Measurements from ENCODE around the gene CELSR3. TPM values are rescaled to one million over a fixed set of nuclear protein-coding genes. Genes with fewer than 3 reads are reported as not detected.

The CELSR3 gene
- total RNA-seq, 2 experiments from 2014 or later, result 4.9 to 5.0 TPM

DNA sequence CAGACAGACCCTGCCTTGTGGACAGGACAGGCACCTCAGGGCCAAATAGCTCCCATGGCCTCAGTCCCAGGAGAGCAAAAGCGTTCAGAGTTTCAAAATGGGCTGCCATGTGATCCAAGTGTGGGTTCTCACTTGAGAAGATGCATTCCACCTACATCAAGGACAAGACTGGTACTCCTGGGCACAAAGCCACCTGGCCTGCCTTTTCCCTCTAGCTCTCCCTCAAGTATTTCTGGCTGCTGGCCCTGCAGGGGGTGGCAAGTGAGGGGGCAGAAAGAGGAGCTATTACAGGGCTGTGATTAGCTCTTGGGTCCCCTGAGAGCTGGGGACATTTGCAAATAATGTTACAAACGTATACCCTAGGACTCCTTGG is 61.1 kb downstream of the CELSR3 start:
- peaks cover 4% of the 10 kb centered on the region for H3K27me3 Mint-ChIP-seq
- intact Hi-C loops (cut with DNase I, micrococcal nuclease), result no loop called here
- H3K9me3 Mint-ChIP-seq, result no peaks in the 10 kb centered on the region
- Histone ChIP-seq H3K27ac (ENCODE audit: low read depth in 1 of 2, low read length in 2 of 2) (no peak overlapping the region), H3K4me1 (ENCODE audit: insufficient read depth, low read length) (peaks cover 2% of the 10 kb centered on the region), H3K27me3 (ENCODE audit: control insufficient read depth in 1 of 2, insufficient read depth in 2 of 2, low read length in 2 of 2) (no peaks in the 10 kb centered on the region), H3K36me3 (ENCODE audit: insufficient read depth, low read length) (peaks cover 77% of the 10 kb centered on the region), H3K4me3 (ENCODE audit: low read length) (no peak overlapping the region), H3K9me3 (ENCODE audit: control insufficient read depth in 1 of 2, insufficient read depth in 1 of 2, low read length in 2 of 2) (no peaks in the 10 kb centered on the region)
- ChIA-PET CTCF (interaction anchor here (0.7 kb wide), 1 partner anchor 53 kb away, joined by 3 read pairs; no protein-coding TSS in a partner anchor), POLR2A (no interaction called here)
- TF ChIP-seq CTCF (IDR thresholded peaks at IDR 0.05), result no peak
- no peaks in the 10 kb centered on the region for H3K4me1 Mint-ChIP-seq (ENCODE audit: low read depth)
- DNase-seq (no peak), ATAC-seq (ENCODE audit: poor library complexity) (no peak)
- H3K4me3 Mint-ChIP-seq, result no peak overlapping the region
- H3K27ac Mint-ChIP-seq, result no peak overlapping the region
- H3K36me3 Mint-ChIP-seq (ENCODE audit: low read depth), result peaks cover 92% of the 10 kb centered on the region

- no peaks in the 10 kb centered on the region for H3K9me3 ChIP-seq (ENCODE audit: control insufficient read depth in 1 of 2, insufficient read depth in 1 of 2, low read length in 2 of 2)
- H3K4me3 ChIP-seq (ENCODE audit: low read length), result no peak overlapping the region
- Mint-ChIP-seq H3K27ac (no peak overlapping the region), H3K4me3 (no peak overlapping the region), H3K4me1 (ENCODE audit: low read depth) (peaks cover 3% of the 10 kb centered on the region), H3K36me3 (ENCODE audit: low read depth) (peaks cover 86% of the 10 kb centered on the region), H3K27me3 (peaks cover 10% of the 10 kb centered on the region), H3K9me3 (no peaks in the 10 kb centered on the region)
- intact Hi-C loops (cut with DNase I, micrococcal nuclease), result no loop called here
- ATAC-seq (ENCODE audit: poor library complexity) (no peak), DNase-seq (no peak)
- TF ChIP-seq CTCF (IDR thresholded peaks at IDR 0.05), result no peak
- no peak overlapping the region for H3K27ac ChIP-seq (ENCODE audit: low read depth in 1 of 2, low read length in 2 of 2)
- no peaks in the 10 kb centered on the region for H3K27me3 ChIP-seq (ENCODE audit: control insufficient read depth in 1 of 2, insufficient read depth in 2 of 2, low read length in 2 of 2)
- POLR2A ChIA-PET, result no interaction called here
- CTCF ChIA-PET, result no interaction called here
- peaks cover 76% of the 10 kb centered on the region for H3K36me3 ChIP-seq (ENCODE audit: insufficient read depth, low read length)
- peaks cover 2% of the 10 kb centered on the region for H3K4me1 ChIP-seq (ENCODE audit: insufficient read depth, low read length)
These were observed 61.7 kb downstream of the CELSR3 start for GRCh38 chr3:48600711-48601621.

DNA sequence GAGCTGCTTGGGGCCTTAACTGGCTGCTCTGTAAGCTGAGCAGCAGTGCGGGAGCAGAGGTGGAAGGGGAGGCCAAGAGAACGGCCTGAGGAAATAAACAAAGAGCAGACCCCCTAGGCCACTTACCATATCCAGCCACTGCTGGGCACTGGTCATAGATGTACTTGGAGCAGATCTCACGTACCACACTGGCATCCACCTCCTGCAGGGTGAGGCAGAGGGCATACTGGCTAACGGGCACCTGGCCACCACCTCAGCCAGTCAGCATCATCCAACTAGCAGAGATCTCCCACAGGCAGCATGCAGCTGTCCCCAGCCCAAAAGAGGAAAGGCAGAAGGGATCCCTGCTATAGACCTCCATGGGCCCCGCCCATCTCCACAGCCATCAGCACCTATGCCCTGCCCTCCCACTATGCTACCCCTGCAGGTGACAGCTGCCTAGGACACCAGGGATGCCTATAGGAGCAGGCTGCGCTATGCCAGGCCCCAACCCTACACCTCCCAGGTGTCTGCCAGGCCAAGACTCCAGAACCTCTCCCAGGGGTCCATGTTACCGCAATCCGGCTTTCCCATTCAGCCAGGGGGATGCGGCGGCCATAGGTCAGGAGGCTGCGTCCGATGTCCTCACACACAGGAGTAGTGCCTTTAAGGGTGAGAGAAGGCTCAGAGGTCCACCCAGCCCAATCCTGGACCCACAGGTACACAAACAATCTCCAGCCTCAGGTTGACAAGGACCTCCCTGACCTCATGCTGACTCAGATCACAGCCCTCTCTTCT is 63.0 kb downstream of the CELSR3 start:
- no peak overlapping the region for H3K4me3 Mint-ChIP-seq
- no peak overlapping the region for H3K4me3 ChIP-seq (ENCODE audit: low read length)
- H3K9me3 ChIP-seq (ENCODE audit: control insufficient read depth in 1 of 2, insufficient read depth in 1 of 2, low read length in 2 of 2), result no peaks in the 10 kb centered on the region
- no peaks in the 10 kb centered on the region for H3K9me3 Mint-ChIP-seq
- no peak overlapping the region for H3K27ac Mint-ChIP-seq
- H3K4me1 ChIP-seq (ENCODE audit: insufficient read depth, low read length), result peaks cover 7% of the 10 kb centered on the region
- peaks cover 73% of the 10 kb centered on the region for H3K36me3 Mint-ChIP-seq (ENCODE audit: low read depth)
- POLR2A ChIA-PET, result no interaction called here
- intact Hi-C loops (cut with DNase I, micrococcal nuclease), result no loop called here
- peaks cover 13% of the 10 kb centered on the region for H3K27me3 Mint-ChIP-seq
- DNase-seq, result no peak
- H3K4me1 Mint-ChIP-seq (ENCODE audit: low read depth), result peaks cover 6% of the 10 kb centered on the region
- no peak for TF ChIP-seq CTCF (IDR thresholded peaks at IDR 0.05)
- no peak overlapping the region for H3K27ac ChIP-seq (ENCODE audit: low read depth in 1 of 2, low read length in 2 of 2)
- peaks cover 64% of the 10 kb centered on the region for H3K36me3 ChIP-seq (ENCODE audit: insufficient read depth, low read length)
- CTCF ChIA-PET, result no interaction called here
- peaks cover 4 to 9% of the 10 kb centered on the region in 2 experiments for H3K27me3 ChIP-seq (ENCODE audit: control insufficient read depth in 1 of 2, insufficient read depth in 2 of 2, low read length in 2 of 2)
- no peak for ATAC-seq (ENCODE audit: poor library complexity)
